Gastroesophageal sphincter (tissue), 4 donors: Measurements from ENCODE around the gene EHMT1. TPM values are rescaled to one million over a fixed set of nuclear protein-coding genes. Genes with fewer than 3 reads are reported as not detected.

ENCODE experiments used
- ATAC-seq: fragments of 150-250 bp; one replicate; pipeline ENCODE4 v1.9.1; 2016; ENCODE audit warnings: mild to moderate bottlenecking, moderate library complexity
- H3K27ac ChIP-seq, 4 donors: fragments of 200-600 bp; sonication (generic) in 3 of 4; 1 replicate in 3 of 4; 2 replicates in 1 of 4; pipeline ENCODE4 v1.5.1; 2016 to 2019
- H3K27me3 ChIP-seq: fragments of 200-600 bp; sonication (generic); one replicate; pipeline ENCODE4 v1.5.1; 2019
- H3K36me3 ChIP-seq, 2 donors: fragments of 200-600 bp; sonication (generic); one replicate each; pipeline ENCODE4 v1.5.1; 2019; ENCODE audit warnings: control low read depth in 1 of 2
- H3K4me1 ChIP-seq, 3 donors: fragments of 200-600 bp; sonication (generic); 1 replicate in 2 of 3; 2 replicates in 1 of 3; pipeline ENCODE4 v1.5.1; 2016 to 2019; ENCODE audit warnings: control low read depth in 2 of 3
- H3K4me3 ChIP-seq, 2 donors: fragments of 200-600 bp; sonication (generic); one replicate each; pipeline ENCODE4 v1.5.1; 2019; ENCODE audit warnings: mild to moderate bottlenecking in 1 of 2, moderate library complexity in 1 of 2
- H3K9me3 ChIP-seq, 3 donors: fragments of 200-600 bp; sonication (generic); one replicate each; pipeline ENCODE4 v1.5.1; 2017 to 2019; ENCODE audit warnings: control low read depth in 2 of 3
- EP300 ChIP-seq: sonication (generic); formaldehyde crosslinking; IDR thresholded peaks from one replicate; pipeline ENCODE4 v1.6.1; 2017; ENCODE audit warnings: antibody characterized with exemption, mild to moderate bottlenecking
- POLR2A ChIP-seq, 2 donors: fragments of 450-650 bp; IDR thresholded peaks; one replicate each; pipeline ENCODE4 v1.6.1; 2017; ENCODE audit warnings: antibody characterized with exemption in 2 of 2, mild to moderate bottlenecking in 2 of 2, moderate library complexity in 1 of 2
- POLR2AphosphoS5 ChIP-seq: sonication (generic); formaldehyde crosslinking; IDR thresholded peaks from one replicate; pipeline ENCODE4 v1.6.1; 2017; ENCODE audit warnings: antibody characterized with exemption
- WGBS, 2 donors: methylation state at CpG; one replicate each; pipeline ENCODE4 v1.1.5; 2018; ENCODE audit warnings: low coverage in 1 of 2; 5-methylcytosine and 5-hydroxymethylcytosine counted together
- total RNA-seq, 4 donors: library from RNA; depleted of rRNA; stranded (reverse); fragments of >200 nt; gene quantifications; one replicate each; pipeline ENCODE4 v1.1.0, GENCODE V29; 2016
- TF ChIP-seq, protein P1 (sequence below), 4 experiments: fragments of 200-600 bp in 2 of 4; fragments of 450-650 bp in 2 of 4; sonication (generic) in 1 of 4; IDR thresholded peaks; one replicate each; pipeline ENCODE4 v1.5.1; 2017 to 2019; ENCODE audit warnings: antibody characterized with exemption in 4 of 4, mild to moderate bottlenecking in 2 of 4, moderate library complexity in 2 of 4

The EHMT1 gene
- total RNA-seq, 4 donors from 2014 or later = 49.2 to 79.7 (median 64.7) TPM

DNA sequence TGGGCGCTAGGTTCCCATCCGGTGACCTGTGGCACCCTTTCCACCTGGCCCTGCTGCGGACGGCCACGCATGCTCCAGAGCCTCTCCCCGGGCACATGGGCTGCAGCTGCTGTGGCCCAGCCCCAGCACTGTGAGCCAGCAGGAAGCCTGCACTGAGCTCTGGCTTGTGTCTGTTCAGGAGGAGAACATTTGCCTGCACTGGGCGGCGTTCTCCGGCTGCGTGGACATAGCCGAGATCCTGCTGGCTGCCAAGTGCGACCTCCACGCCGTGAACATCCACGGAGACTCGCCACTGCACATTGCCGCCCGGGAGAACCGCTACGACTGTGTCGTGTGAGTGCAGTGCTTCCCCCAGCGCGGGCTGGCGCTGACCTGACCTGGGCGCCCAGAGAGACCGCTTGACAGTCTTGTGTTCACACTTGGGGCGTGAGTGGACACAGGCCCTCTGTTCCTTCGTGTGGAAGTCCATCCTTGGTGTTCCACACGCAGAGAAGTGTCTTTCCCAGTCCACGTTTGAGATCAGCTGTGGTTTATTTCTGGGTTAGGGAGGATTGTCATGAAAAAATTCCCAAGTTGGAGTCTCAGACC, 192.6 kb downstream of the EHMT1 start:
- WGBS, 2 donors = 52 to 70% methylated on average over 3 to 4 of the region's 30 CpGs
- no peak overlapping the region for H3K4me3 ChIP-seq
- peaks cover 0 to 87% of the 10 kb centered on the region in 2 donors for H3K36me3 ChIP-seq
- ATAC-seq = no peak
- no peak for TF ChIP-seq POLR2AphosphoS5
- TF ChIP-seq EP300 = no peak
- TF ChIP-seq POLR2A (IDR thresholded peaks at IDR 0.05) = no peak
- TF ChIP-seq, protein P1, sequence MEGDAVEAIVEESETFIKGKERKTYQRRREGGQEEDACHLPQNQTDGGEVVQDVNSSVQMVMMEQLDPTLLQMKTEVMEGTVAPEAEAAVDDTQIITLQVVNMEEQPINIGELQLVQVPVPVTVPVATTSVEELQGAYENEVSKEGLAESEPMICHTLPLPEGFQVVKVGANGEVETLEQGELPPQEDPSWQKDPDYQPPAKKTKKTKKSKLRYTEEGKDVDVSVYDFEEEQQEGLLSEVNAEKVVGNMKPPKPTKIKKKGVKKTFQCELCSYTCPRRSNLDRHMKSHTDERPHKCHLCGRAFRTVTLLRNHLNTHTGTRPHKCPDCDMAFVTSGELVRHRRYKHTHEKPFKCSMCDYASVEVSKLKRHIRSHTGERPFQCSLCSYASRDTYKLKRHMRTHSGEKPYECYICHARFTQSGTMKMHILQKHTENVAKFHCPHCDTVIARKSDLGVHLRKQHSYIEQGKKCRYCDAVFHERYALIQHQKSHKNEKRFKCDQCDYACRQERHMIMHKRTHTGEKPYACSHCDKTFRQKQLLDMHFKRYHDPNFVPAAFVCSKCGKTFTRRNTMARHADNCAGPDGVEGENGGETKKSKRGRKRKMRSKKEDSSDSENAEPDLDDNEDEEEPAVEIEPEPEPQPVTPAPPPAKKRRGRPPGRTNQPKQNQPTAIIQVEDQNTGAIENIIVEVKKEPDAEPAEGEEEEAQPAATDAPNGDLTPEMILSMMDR (IDR thresholded peaks at IDR 0.05) = no peak
- no peaks in the 10 kb centered on the region for H3K27me3 ChIP-seq
- no peaks in the 10 kb centered on the region for H3K9me3 ChIP-seq
- H3K27ac ChIP-seq = no peak overlapping the region
- H3K4me1 ChIP-seq = no peaks in the 10 kb centered on the region

DNA sequence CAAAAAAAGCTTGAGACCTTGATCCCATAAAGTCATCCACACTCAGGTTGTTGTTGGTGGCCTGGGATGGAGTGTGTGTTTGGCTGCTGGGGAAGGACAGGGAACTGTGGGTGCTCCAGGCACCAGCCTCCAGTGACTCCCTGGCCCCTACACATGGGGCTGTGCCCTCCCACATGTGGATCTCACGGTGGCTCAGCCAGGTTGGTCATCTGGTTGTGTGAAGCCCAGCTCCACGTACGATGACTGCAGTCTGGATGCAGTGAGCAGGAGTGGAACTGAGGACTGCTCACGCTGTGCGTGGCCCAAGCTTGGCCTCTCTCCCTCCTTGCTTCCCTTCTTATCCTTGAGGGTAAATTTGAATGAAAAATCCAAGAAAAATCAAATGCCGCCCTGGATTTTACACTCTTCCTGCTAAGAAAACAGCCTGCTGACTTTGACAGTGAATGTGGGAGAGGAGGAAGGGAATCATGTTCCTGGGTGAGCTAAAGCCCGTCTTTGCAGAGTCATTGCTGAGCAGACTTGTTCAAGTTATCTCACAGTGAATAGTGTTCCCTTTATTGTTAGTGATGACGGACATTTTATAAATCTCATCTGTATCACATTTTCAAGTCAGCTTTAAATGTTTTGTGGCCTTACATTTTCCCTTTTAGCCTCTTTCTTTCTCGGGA, 193.7 kb downstream of the EHMT1 start:
- H3K27ac ChIP-seq = no peak overlapping the region
- H3K4me1 ChIP-seq = no peaks in the 10 kb centered on the region
- no peak for ATAC-seq
- H3K9me3 ChIP-seq = no peaks in the 10 kb centered on the region
- 77 to 94% methylated on average over 2 to 4 of the region's 9 CpGs for whole genome bisulfite sequencing, 2 donors
- TF ChIP-seq POLR2A (IDR thresholded peaks at IDR 0.05) = no peak
- no peak for TF ChIP-seq EP300
- no peak for TF ChIP-seq POLR2AphosphoS5
- TF ChIP-seq, protein P1 (IDR thresholded peaks at IDR 0.05) = no peak
- no peak overlapping the region for H3K4me3 ChIP-seq
- peaks cover 0 to 97% of the 10 kb centered on the region in 2 donors for H3K36me3 ChIP-seq
- H3K27me3 ChIP-seq = no peaks in the 10 kb centered on the region

DNA sequence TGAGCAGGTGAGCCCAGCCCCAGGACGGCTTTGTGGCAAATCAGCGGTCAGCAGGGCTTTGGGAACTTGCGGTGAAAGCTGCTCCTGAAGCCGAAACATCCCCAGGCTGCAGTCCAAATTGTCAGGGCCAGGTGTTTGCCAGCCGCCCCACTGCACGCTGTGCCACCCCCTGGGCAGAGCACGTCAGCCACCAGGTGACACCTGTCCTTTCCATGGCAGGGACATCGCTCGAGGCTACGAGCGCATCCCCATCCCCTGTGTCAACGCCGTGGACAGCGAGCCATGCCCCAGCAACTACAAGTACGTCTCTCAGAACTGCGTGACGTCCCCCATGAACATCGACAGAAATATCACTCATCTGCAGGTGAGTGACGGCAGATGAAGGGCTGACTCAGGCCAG, 194.4 kb downstream of the EHMT1 start:
- no peak for ATAC-seq
- peaks cover 0 to 97% of the 10 kb centered on the region in 2 donors for H3K36me3 ChIP-seq
- H3K9me3 ChIP-seq = no peaks in the 10 kb centered on the region
- TF ChIP-seq EP300 = no peak
- TF ChIP-seq POLR2A (IDR thresholded peaks at IDR 0.05) = no peak
- TF ChIP-seq, protein P1 (IDR thresholded peaks at IDR 0.05) = no peak
- TF ChIP-seq POLR2AphosphoS5 = no peak
- 100% methylated on average over 2 of the region's 19 CpGs; no CpG with 5 or more reads in 1 of the 2 donors for WGBS, 2 donors
- H3K27ac ChIP-seq = no peak overlapping the region
- no peaks in the 10 kb centered on the region for H3K4me1 ChIP-seq
- no peak overlapping the region for H3K4me3 ChIP-seq
- no peaks in the 10 kb centered on the region for H3K27me3 ChIP-seq

DNA sequence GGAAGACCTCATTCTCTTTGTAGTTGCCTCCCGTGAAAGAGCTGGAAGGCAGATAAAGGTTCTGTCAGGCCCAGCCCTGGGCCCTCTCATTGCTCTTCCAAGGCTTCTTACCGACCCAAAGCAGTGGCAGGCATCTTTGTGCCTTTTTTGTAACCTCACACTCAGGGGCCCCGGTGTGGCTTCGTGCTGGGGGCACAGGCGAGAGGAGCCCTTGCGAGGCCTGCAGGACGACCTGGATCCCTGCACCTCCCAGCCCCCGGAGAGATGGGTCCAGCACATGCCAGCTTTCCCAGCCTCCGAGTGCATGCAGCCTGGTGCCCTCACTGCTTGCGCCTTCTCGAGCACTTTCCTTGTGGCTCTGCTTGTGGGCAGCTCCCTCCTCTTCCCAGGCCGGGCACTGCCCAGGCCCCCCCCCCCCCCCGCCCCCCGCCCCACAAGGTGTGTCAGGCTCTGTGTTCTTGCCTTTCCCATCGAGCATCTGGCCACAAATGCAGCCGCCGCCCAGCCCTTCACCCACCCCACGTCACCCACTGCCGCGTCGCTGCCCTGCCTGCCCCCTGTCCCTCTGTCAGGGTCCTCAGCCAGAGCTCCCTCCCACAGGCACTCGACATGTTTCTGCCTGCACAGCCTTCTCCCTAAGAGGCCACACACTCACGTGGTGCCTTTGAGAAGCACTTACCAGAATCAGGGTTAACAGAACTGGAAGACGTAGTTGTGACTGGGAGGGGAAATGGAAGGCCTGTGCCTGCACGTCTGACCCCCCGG, 195.0 kb downstream of the EHMT1 start:
- no peaks in the 10 kb centered on the region for H3K27me3 ChIP-seq
- 80 to 95% methylated on average over 2 to 7 of the region's 26 CpGs for WGBS, 2 donors
- no peaks in the 10 kb centered on the region for H3K9me3 ChIP-seq
- TF ChIP-seq EP300 (no peak), POLR2AphosphoS5 (no peak), POLR2A (IDR thresholded peaks at IDR 0.05) (no peak)
- TF ChIP-seq, protein P1 (IDR thresholded peaks at IDR 0.05) = no peak
- no peak overlapping the region for H3K27ac ChIP-seq
- H3K4me3 ChIP-seq = no peak overlapping the region
- peaks cover 0 to 95% of the 10 kb centered on the region in 2 donors for H3K36me3 ChIP-seq
- H3K4me1 ChIP-seq = no peaks in the 10 kb centered on the region
- ATAC-seq = no peak
